ENCODE measurements around the gene NDC80.
"Not testable (repeated sequence)": the region's sequence is repeated elsewhere in the genome, so short reads cannot be mapped to it uniquely, and the experiment has no call there.

NDC80 gene

GRCh38 chr18:2540575-2540974 lies 30.8 kb upstream of the NDC80 start:
- no peak for DNase-seq
- peak overlapping the region; percentile 28 for H3K27ac Mint-ChIP-seq
- no peaks in the 10 kb centered on the region for H3K27me3 Mint-ChIP-seq
- peaks cover 20% of the 10 kb centered on the region for H3K36me3 Mint-ChIP-seq
- H3K9me3 Mint-ChIP-seq, result no peaks in the 10 kb centered on the region
- H3K4me1 Mint-ChIP-seq, result peaks cover 4% of the 10 kb centered on the region
- CTCF ChIA-PET, result interaction anchor here (1.0 to 1.2 kb wide), 2 partner anchors 436 kb away, joined by 4 to 5 read pairs; no protein-coding TSS in a partner anchor
- no peak overlapping the region for H3K4me3 Mint-ChIP-seq

- CTCF ChIA-PET, result interaction anchor here (0.7 to 2.3 kb wide), 10 partner anchors 12 to 1702 kb away, joined by 3 to 11 read pairs (median 6); no protein-coding TSS in a partner anchor
- H3K36me3 Mint-ChIP-seq, result peaks cover 21% of the 10 kb centered on the region
- not testable (repeated sequence) for H3K4me1 Mint-ChIP-seq, H3K27ac Mint-ChIP-seq, H3K9me3 Mint-ChIP-seq, DNase-seq, H3K27me3 Mint-ChIP-seq, H3K4me3 Mint-ChIP-seq
Measured at GRCh38 chr18:2541925-2542563, 29.3 kb upstream of the NDC80 start.

- no peaks in the 10 kb centered on the region for H3K27me3 Mint-ChIP-seq
- CTCF ChIA-PET, result no interaction called here
Measured at GRCh38 chr18:2545155-2545554, 26.2 kb upstream of the NDC80 start.

GRCh38 chr18:2547477-2548087 lies 23.8 kb upstream of the NDC80 start:
- Mint-ChIP-seq H3K9me3 (no peaks in the 10 kb centered on the region), H3K36me3 (peaks cover 32% of the 10 kb centered on the region), H3K27ac (peak overlapping the region; percentile 58), H3K27me3 (no peaks in the 10 kb centered on the region), H3K4me1 (peaks cover 2% of the 10 kb centered on the region), H3K4me3 (no peak overlapping the region)
- CTCF ChIA-PET, result interaction anchor here (0.6 to 2.5 kb wide), 12 partner anchors 8 to 443 kb away, joined by 3 to 23 read pairs (median 3); partner anchors contain the start of genes METTL4 and NDC80
- no peak for DNase-seq

More at GRCh38 chr18:2545155-2545554, 26.2 kb upstream of the NDC80 start:
- Mint-ChIP-seq H3K4me3 (no peak overlapping the region), H3K36me3 (peaks cover 21% of the 10 kb centered on the region), H3K9me3 (no peaks in the 10 kb centered on the region), H3K27ac (no peak overlapping the region), H3K4me1 (peaks cover 6% of the 10 kb centered on the region)
- DNase-seq, result no peak

- peaks cover 2% of the 10 kb centered on the region for H3K4me1 Mint-ChIP-seq
- H3K4me3 Mint-ChIP-seq, result no peak overlapping the region
- peaks cover 35% of the 10 kb centered on the region for H3K36me3 Mint-ChIP-seq
- H3K27me3 Mint-ChIP-seq, result no peaks in the 10 kb centered on the region
- DNase-seq, result no peak
- H3K27ac Mint-ChIP-seq, result no peak overlapping the region
- CTCF ChIA-PET, result interaction anchor here (0.7 kb wide), 1 partner anchor 141 kb away, joined by 3 read pairs; no protein-coding TSS in a partner anchor
- no peaks in the 10 kb centered on the region for H3K9me3 Mint-ChIP-seq
Measured at GRCh38 chr18:2549462-2549861, 21.9 kb upstream of the NDC80 start.

- Mint-ChIP-seq H3K27ac (no peak overlapping the region), H3K27me3 (no peaks in the 10 kb centered on the region), H3K4me3 (no peak overlapping the region), H3K4me1 (peaks cover 2% of the 10 kb centered on the region), H3K9me3 (no peaks in the 10 kb centered on the region), H3K36me3 (peaks cover 38% of the 10 kb centered on the region)
- CTCF ChIA-PET, result no interaction called here
- DNase-seq, result no peak
Measured at GRCh38 chr18:2551425-2551824, 19.9 kb upstream of the NDC80 start.

- H3K27me3 Mint-ChIP-seq, result no peaks in the 10 kb centered on the region
- H3K9me3 Mint-ChIP-seq, result no peaks in the 10 kb centered on the region
- peaks cover 21% of the 10 kb centered on the region for H3K36me3 Mint-ChIP-seq
- CTCF ChIA-PET, result interaction anchor here (0.7 to 2.1 kb wide), 2 partner anchors 12 to 82 kb away, joined by 3 to 6 read pairs; no protein-coding TSS in a partner anchor
- no peak overlapping the region for H3K4me3 Mint-ChIP-seq
- H3K4me1 Mint-ChIP-seq, result no peaks in the 10 kb centered on the region
- DNase-seq, result no peak
- no peak overlapping the region for H3K27ac Mint-ChIP-seq
Measured at GRCh38 chr18:2554696-2555095, 16.7 kb upstream of the NDC80 start.

- Mint-ChIP-seq H3K27me3 (no peaks in the 10 kb centered on the region), H3K27ac (no peak overlapping the region), H3K4me1 (no peaks in the 10 kb centered on the region), H3K9me3 (no peaks in the 10 kb centered on the region), H3K4me3 (no peak overlapping the region), H3K36me3 (peaks cover 13% of the 10 kb centered on the region)
- DNase-seq, result no peak
- CTCF ChIA-PET, result no interaction called here
Measured at GRCh38 chr18:2555895-2556294, 15.5 kb upstream of the NDC80 start.

- Mint-ChIP-seq H3K27ac (no peak overlapping the region), H3K27me3 (no peaks in the 10 kb centered on the region), H3K9me3 (no peaks in the 10 kb centered on the region), H3K4me1 (no peaks in the 10 kb centered on the region), H3K4me3 (no peak overlapping the region), H3K36me3 (peaks cover 20% of the 10 kb centered on the region)
- CTCF ChIA-PET, result no interaction called here
- no peak for DNase-seq
Measured at GRCh38 chr18:2557536-2557935, 13.8 kb upstream of the NDC80 start.

GRCh38 chr18:2559249-2559648 lies 12.1 kb upstream of the NDC80 start:
- CTCF ChIA-PET, result no interaction called here
- Mint-ChIP-seq H3K27me3 (no peaks in the 10 kb centered on the region), H3K4me3 (no peak overlapping the region), H3K9me3 (no peaks in the 10 kb centered on the region), H3K36me3 (peaks cover 19% of the 10 kb centered on the region), H3K4me1 (no peaks in the 10 kb centered on the region), H3K27ac (no peak overlapping the region)
- DNase-seq, result no peak

- H3K4me3 Mint-ChIP-seq, result no peak overlapping the region
- H3K36me3 Mint-ChIP-seq, result peaks cover 46% of the 10 kb centered on the region
- no peaks in the 10 kb centered on the region for H3K9me3 Mint-ChIP-seq
- H3K27ac Mint-ChIP-seq, result no peak overlapping the region
- no peak for DNase-seq
- H3K27me3 Mint-ChIP-seq, result no peaks in the 10 kb centered on the region
- CTCF ChIA-PET, result no interaction called here
- peaks cover 20% of the 10 kb centered on the region for H3K4me1 Mint-ChIP-seq
Measured at GRCh38 chr18:2564373-2564772, 7.0 kb upstream of the NDC80 start.

- H3K4me1 Mint-ChIP-seq, result peaks cover 41% of the 10 kb centered on the region
- H3K36me3 Mint-ChIP-seq, result peaks cover 46% of the 10 kb centered on the region
- H3K27ac Mint-ChIP-seq, result no peak overlapping the region
- DNase-seq, result no peak
- H3K27me3 Mint-ChIP-seq, result no peaks in the 10 kb centered on the region
- H3K9me3 Mint-ChIP-seq, result no peaks in the 10 kb centered on the region
- CTCF ChIA-PET, result no interaction called here
- H3K4me3 Mint-ChIP-seq, result no peak overlapping the region
Measured at GRCh38 chr18:2568129-2568528, 3.2 kb upstream of the NDC80 start.

- Mint-ChIP-seq H3K27me3 (no peaks in the 10 kb centered on the region), H3K4me1 (peaks cover 45% of the 10 kb centered on the region), H3K27ac (no peak overlapping the region), H3K4me3 (peak overlapping the region; percentile 0), H3K9me3 (no peaks in the 10 kb centered on the region), H3K36me3 (peaks cover 46% of the 10 kb centered on the region)
- CTCF ChIA-PET, result no interaction called here
- DNase-seq, result no peak
Measured at GRCh38 chr18:2568605-2569004, 2.8 kb upstream of the NDC80 start.

GRCh38 chr18:2569338-2570207 lies 1.8 kb upstream of the NDC80 start:
- no peaks in the 10 kb centered on the region for H3K27me3 Mint-ChIP-seq
- peak overlapping the region; percentile 95 for H3K4me3 Mint-ChIP-seq

More at GRCh38 chr18:2569338-2570207, 1.8 kb upstream of the NDC80 start:
- Mint-ChIP-seq H3K9me3 (no peaks in the 10 kb centered on the region), H3K4me1 (peaks cover 53% of the 10 kb centered on the region), H3K36me3 (peaks cover 47% of the 10 kb centered on the region), H3K27ac (no peak overlapping the region)
- DNase-seq, result no peak
- CTCF ChIA-PET, result no interaction called here
